GM15510 (cell line): ENCODE data around the gene MSI2.

ENCODE experiments used
- POLR2A ChIP-seq: IDR thresholded peaks from 3 replicates; pipeline ENCODE4 v1.6.1; 2011; ENCODE audit warnings: borderline replicate concordance; ENCODE audit not compliant: insufficient read length; ENCODE audit errors: extremely low read depth

MSI2 gene

GRCh38 chr17:57416369-57416768 is 160.0 kb downstream of the MSI2 start:
- TF ChIP-seq POLR2A, result no peak

DNA sequence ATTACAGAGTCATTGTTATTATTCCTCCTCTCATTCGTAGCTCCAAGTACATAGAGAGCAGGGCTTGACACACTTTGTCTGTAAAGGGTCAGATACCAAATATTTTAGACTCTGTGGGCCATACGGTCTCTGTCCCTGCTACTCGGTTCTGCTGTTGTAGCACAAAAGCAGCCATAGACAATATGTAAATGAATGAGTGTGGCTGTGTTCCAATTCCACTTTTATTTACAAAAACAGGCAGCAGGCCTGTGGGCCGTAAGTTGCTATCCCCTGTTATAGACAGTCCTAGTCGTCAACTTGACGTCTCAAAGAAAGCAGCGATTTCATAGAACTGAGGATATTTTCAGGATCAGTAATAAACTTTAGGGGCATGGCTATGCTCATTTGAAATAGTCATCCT is 161.6 kb downstream of the MSI2 start:
- TF ChIP-seq POLR2A, result no peak

- no peak for TF ChIP-seq POLR2A
Measured at GRCh38 chr17:57418463-57419246, 162.3 kb downstream of the MSI2 start.

DNA sequence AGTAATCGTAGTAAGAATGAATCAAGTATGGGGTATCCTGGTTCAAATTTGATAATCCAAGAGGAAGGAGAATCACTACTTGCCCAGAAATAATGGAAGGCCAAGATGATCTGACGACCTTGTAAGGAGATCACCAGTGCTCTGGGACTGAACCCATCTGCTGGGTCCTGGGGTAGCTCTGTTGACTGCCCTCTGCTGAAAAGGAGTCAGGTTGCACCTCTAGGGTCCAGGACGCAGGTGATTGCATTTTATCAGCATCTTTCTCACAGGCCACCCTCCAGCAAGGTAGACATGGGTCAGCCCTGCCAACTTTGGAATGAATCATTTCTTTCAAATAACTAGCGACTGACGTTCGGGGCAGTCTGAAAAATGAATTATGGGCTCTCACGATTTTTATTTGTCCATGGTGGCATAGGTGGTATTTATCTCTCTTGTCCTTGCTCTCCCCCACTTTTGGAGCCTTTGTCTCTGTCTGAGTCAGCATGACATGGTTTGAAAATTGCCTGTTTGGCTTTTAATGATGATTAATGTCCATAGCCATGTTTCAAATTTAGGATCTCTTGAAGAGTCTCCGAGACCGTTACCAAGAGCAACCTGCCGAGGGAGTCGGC is 163.7 kb downstream of the MSI2 start:
- no peak for TF ChIP-seq POLR2A

DNA sequence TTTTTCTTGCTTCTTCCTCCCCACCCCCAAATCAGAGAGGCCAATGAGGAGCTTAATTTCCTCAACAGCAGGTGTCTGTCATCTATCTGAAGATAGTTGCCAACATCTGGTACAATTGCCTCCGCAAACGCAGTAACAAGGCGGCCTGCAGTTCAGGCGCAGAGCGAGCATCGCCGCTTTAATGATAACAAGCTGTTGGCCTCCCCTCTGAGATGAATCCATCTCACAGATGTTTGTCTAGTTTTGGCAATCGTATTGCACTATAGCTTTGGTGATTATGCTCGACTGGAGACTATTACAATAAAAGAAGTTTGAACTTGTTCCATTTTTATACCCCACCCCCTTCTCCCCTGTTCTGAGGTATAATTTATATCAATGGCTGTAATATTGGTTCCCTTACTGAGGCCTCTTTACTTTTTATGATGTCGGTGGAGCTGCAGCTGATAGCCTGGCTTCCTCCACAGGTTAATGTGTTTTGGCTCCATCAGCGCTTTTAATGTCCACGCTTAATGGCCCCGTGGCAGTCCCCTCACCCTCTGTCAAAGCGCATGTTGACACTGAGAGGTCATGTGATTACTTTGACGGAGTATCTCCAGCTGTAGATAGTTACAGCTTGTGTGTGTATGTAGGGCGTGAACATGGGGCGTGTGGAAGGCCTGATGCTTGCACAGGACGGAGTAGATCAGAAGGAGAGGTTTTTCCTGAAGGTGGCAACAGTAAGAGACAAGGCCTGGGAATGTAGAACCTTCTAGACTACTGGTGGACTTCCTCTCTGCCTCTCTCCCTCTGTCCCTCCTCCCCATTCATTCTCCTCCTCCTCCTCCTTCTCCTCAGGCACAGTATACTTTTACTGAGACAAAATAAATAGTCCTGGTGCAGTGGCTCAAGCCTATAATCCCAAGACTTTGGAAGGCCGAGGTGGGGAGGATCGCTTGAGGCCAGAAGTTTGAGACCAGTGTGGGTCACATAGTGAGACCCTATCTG is 164.7 kb downstream of the MSI2 start:
- no peak for TF ChIP-seq POLR2A

- no peak for TF ChIP-seq POLR2A
Measured at GRCh38 chr17:57422574-57423164, 166.3 kb downstream of the MSI2 start.

GRCh38 chr17:57423541-57423940 is 167.2 kb downstream of the MSI2 start:
- TF ChIP-seq POLR2A, result no peak

GRCh38 chr17:57424273-57424672 is 167.9 kb downstream of the MSI2 start:
- no peak for TF ChIP-seq POLR2A

DNA sequence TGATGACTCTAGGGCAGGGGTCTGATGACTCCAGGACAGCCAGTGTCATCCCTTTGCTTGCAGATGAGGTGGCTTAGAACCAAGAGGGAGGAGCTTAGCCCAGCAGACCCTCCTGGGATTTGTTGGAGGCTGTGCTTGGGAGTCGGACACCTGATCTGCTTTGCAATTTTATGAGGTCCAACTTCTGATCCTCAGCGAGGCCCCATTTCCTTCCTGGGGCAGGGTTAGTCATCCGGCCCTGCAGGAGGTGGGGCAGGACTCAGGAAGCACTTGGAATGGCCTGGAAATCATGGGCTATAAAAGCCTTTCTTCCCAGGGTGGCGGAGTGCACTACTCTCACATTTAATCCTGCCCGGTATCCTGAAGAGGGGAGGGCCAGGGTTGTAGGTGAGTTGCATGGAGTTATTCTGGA is 168.5 kb downstream of the MSI2 start:
- no peak for TF ChIP-seq POLR2A

GRCh38 chr17:57425431-57425830 is 169.1 kb downstream of the MSI2 start:
- TF ChIP-seq POLR2A, result no peak

- no peak for TF ChIP-seq POLR2A
Measured at GRCh38 chr17:57425903-57426880, 169.9 kb downstream of the MSI2 start.

- no peak for TF ChIP-seq POLR2A
Measured at GRCh38 chr17:57429966-57430365, 173.6 kb downstream of the MSI2 start.

GRCh38 chr17:57431415-57431814 is 175.1 kb downstream of the MSI2 start:
- no peak for TF ChIP-seq POLR2A

DNA sequence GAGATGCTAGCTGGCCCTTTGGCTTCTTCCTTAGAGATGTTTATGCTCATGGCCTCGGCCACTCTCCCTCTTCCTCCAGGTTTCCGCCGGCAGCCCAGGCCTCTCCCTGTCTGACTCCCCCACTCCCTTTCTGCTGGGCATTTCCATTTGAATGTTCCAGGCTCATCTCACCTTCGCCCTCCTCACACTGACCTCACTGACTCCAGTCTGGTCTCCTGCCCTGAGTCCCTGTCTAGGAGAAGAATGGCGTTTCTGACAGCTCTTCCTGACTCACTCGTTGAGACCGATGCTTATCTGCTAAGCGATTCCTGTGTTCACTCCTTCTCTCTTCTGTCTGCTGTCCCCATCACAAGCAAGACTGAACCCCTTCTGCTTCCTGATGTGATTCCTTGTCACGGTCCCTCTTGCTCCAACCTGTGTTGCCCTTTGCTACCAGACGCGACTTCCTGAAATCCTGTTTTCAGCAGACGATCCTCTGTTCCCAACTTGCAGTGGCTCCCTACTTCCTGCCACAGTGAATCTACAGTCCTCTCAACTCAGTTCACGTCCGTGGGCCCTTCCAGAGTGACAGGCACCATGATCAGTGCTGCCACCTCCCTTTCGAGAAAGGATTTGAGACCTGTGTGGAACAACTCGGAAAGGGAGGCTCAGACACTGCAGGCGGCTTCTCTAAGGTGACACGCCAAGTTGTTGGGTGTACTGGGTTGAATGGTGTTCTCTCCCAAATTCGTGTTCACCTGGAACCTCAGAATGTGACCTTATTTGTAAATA is 176.4 kb downstream of the MSI2 start:
- TF ChIP-seq POLR2A, result no peak

- no peak for TF ChIP-seq POLR2A
Measured at GRCh38 chr17:57433452-57433851, 177.1 kb downstream of the MSI2 start.
